LNCAP (cell line): Measurements from ENCODE around the gene RUFY3.

Source experiments
- CTCF ChIP-seq: fragments of 450-650 bp; IDR thresholded peaks from 2 replicates; pipeline ENCODE4 v1.5.1; 2017; ENCODE audit warnings: mild to moderate bottlenecking

Gene RUFY3

GRCh38 chr4:70838666-70839588 lies 117.2 kb downstream of the RUFY3 start:
- no peak for TF ChIP-seq CTCF

DNA sequence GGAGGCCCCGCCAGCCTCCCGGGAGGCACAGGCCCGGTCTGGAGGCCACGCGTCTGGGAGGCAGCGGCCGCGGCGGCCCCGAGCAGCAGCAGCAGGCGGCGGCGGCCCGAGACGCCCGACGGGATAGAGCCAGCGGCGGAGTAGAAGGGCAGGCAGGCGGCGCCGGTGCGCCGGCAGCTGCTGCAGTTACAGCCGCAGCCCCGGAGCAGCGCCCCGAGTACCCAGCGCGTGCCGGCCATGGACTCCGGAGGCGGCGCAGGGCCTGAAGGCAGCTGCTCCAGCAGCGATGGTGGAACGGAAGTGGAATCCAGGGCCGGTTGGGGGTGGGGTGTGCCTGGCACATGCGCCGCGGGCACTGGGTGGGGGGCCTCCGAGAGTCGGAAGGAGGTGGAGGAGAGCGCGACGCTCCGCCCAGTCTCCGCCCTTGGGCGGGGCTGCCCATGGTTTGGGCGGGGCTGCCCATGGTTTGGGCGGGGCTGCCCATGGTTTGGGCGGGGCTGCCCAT lies 117.9 kb downstream of the RUFY3 start, which contains the start of gene GRSF1:
Gene GRSF1, minus strand, starts transcription at position 302 of the 505 bp plus-strand sequence. Its CDS starts 63 bp downstream, at position 239.
- TF ChIP-seq CTCF, result no peak

GRCh38 chr4:70841211-70841610 lies 119.4 kb downstream of the RUFY3 start:
- no peak for TF ChIP-seq CTCF

- no peak for TF ChIP-seq CTCF
These were observed 120.2 kb downstream of the RUFY3 start for GRCh38 chr4:70841951-70842350.

DNA sequence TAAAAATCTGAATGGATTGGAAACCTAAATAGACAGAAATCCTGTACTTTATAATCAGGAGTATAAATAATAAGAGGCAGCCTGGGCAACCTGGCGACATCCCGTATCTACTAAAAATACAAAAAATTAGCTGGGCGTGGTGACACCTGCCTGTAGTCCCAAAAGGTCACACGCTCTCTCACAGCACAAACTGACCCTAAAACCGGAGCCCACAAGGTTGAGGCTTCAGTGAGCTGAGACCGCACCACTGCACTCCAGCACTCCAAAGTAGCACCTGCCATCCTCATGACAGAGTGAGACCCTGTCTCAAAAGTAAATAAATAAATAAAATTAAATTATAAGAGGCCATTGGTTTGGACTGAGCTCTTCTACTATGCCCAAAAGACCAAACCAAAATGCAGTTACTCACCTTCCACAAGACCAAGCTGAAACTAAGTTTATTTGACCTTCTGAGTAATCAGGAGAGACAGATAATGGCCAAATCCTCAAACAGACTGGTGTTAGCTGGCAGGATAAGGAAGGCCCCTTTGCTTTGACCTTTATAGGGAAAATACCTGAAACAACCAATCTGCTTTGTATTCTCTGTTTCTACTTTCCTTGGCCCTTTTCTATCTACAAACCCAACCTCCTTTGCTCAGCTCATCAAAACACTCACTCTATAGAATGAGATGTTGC lies 121.1 kb downstream of the RUFY3 start:
- TF ChIP-seq CTCF, result no peak

DNA sequence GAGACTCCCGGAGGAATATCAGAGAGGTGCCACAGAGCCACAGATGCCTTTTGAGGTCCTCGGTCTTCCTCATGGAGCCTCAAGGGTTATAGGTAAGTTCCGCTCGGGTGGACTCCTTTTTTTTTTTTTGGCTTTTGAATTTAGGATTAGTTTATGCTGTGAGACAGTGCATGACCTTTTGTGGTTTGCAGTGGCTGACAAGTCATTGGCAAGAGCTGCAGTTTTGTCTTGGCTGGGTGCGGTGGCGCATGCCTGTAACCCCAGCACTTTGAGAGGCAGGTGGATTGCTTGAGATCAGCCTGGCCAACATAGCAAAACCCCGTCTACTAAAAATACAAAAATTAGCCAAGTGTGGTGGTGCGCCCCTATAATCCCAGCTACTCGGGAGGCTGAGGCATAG lies 122.4 kb downstream of the RUFY3 start:
- TF ChIP-seq CTCF, result no peak

DNA sequence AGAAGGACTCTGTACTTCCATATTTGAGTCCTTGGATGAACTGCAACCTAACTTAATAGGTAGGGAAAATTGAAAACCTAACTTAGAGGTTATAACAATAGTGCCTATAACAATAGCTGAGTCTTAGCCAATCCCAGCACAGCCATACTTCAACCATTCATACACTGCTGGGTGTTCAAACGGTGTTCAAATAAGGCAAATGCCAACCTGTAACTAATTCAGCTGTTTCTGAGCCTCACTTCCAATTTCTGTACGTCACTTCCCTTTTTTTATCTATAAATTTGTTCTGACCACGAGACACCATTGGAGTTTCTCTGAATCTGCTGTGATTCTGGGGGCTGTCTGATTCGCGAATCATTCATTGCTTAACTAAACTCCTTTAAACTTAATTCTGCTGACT lies 127.5 kb downstream of the RUFY3 start:
- no peak for TF ChIP-seq CTCF
